GM19397 (cell line): ENCODE data around the gene PHF19.

Experiments
- ATAC-seq: cut with Tn5 transposase; IDR thresholded peaks from one replicate; pipeline ENCODE4 v1.9.1; 2021; ENCODE audit warnings: mild to moderate bottlenecking, moderate library complexity; ENCODE audit not compliant: unreplicated experiment

PHF19 gene

DNA sequence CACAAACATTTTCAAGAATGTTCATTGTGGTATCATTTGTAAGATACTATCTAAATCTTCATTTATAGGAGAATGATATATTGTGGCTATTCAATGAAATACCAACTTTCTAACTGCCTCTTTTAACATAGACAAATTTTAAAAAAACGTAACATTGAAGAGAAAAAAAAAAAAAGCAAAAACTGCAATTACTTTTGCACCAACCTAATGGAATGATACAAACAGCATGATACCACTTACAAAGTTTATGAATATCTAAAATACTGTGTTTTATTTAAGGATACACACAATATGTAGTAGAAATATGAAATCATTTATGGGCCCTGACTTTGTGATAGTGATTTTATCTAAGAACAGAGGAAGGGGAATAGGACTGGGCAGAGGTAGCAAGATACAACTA, 58.4 kb downstream of the PHF19 start:
- no peak for ATAC-seq

DNA sequence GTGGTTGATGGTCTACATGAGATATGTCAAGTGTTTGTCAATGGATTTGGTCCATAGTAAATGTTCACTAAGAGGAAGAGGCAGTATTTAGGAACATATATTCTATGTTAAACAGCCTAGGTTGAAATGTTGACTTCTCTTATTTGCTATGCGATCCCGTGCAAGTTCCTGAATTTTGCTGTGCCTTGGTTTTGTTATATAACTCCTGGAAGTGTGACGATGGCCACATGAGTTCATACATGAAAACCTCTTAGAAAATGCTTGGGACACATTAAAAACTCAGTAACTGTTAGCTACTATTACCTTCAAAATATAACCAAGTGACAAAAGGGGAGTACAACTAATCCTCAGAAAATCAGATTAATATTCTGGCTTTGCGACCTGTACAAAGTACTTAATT, 61.9 kb downstream of the PHF19 start:
- ATAC-seq: no peak

DNA sequence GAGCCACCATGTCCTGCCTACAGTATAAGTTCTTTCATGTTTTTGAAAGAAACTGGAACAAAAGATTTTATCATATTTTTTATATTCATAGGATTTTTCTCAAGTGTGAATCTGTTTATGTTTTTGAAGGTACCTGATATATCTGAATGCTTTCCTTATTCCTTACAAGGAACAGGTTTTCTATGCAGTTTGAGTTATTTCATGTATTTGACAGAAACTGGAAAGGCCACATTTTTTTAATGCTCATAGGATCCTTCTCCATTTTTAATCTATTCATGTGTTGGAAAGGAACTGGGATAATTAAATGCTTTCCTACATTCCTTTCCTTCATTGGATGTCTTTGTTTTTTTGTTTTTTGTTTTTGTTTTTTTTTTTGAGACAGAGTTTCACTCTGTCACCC, 68.1 kb downstream of the PHF19 start:
- ATAC-seq: no peak

DNA sequence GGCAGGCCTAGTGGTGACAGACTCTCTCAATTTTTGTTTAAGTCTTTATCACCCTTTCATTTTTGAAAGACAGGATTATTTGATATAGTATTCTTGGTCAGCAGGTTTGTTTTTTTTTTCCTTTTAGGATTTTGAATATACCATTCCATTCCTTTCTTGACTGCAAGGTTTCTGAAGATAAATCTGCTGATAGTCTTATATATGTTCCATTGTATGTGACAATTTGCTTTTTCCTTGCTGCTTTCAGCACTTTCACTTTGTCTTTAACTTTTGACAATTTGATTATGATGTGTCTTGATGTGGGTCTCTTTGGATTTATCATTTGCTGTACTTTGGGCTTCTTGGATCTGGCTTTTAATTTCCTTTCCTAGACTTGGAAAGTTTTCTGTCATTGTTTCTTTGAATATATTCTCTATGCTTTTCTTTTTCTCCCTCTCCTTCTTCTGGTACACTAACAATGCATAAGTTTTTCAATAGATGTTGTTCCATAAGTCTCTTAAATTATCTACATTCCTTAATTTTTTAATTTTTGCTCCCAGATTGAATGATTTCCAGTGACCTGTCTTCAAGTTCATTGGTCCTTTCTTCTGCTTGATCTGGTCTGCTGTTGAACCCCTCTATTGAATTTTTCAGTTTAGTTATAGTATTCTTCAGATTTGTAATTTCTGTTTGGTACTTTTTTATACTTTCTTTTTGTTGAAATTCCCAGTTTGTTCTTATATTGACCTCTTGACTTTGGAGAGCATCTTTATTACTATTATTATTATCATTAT, 69.2 kb downstream of the PHF19 start:
- no peak for ATAC-seq
